ENCODE data around the gene MTOR.
"Not testable (repeated sequence)": the region's sequence is repeated elsewhere in the genome, so short reads cannot be mapped to it uniquely, and the experiment has no call there.

- not testable (repeated sequence) for TF ChIP-seq CTCF (conservative IDR thresholded peaks at IDR 0.05); ZFX (IDR thresholded peaks at IDR 0.05)
Observed at GRCh38 chr1:11166744-11167143, 95.6 kb downstream of the MTOR start.
